IMR-90 (cell line): ENCODE results near the gene THADA. TPM values are rescaled to one million over a fixed set of nuclear protein-coding genes. Genes with fewer than 3 reads are reported as not detected.

Experiments
- ATAC-seq: fragments of 200-7000 bp; cut with Tn5 transposase; 2 replicates; pipeline ENCODE4 v1.9.1; 2020; ENCODE audit warnings: low read depth, mild to moderate bottlenecking, moderate library complexity
- BruUV-seq: library from RNA; stranded (reverse); fragments of 400-500 nt; replicated peaks from 2 replicates; lab custom pipeline; 2021; lab: Mats Ljungman, UMichigan
- CTCF ChIA-PET: fragments of 300-600 bp; formaldehyde crosslinking; extraction: SDS; loops from one replicate; lab custom pipeline; 2021; ENCODE audit warnings: antibody characterized with exemption; lab: Yijun Ruan, JAX
- POLR2A ChIA-PET: fragments of 300-600 bp; sonication (Branson Sonifier 250); formaldehyde crosslinking; loops from one replicate; lab custom pipeline; 2022; ENCODE audit warnings: antibody characterized with exemption; ENCODE audit not compliant: unreplicated experiment; lab: Charles Lee
- DNase-seq: peaks from one replicate; pipeline ENCODE4 v3.0.0; 2013
- H2AFZ ChIP-seq: replicated peaks from 2 replicates; pipeline ENCODE3; 2013; ENCODE audit warnings: low read length, mild to moderate bottlenecking; ENCODE audit not compliant: poor library complexity
- H2AK5ac ChIP-seq: 2 replicates; pipeline ENCODE4 v1.6.1; 2013; ENCODE audit warnings: low read depth, low read length, inconsistent platforms
- H2AK9ac ChIP-seq: replicated peaks from 2 replicates; pipeline ENCODE3; 2013; ENCODE audit warnings: mild to moderate bottlenecking, low read depth, low read length, moderate library complexity; ENCODE audit not compliant: poor library complexity
- H2BK120ac ChIP-seq: 2 replicates; pipeline ENCODE4 v1.6.1; 2013; ENCODE audit warnings: low read depth, low read length, inconsistent platforms
- H2BK15ac ChIP-seq: 3 replicates; pipeline ENCODE4 v1.6.1; 2013; ENCODE audit warnings: low read depth, low read length, inconsistent platforms
- H2BK20ac ChIP-seq: 2 replicates; pipeline ENCODE4 v1.6.1; 2013; ENCODE audit warnings: low read depth, mild to moderate bottlenecking, inconsistent platforms, low read length, moderate library complexity
- H2BK5ac ChIP-seq: 2 replicates; pipeline ENCODE4 v1.6.1; 2013; ENCODE audit warnings: mild to moderate bottlenecking, low read depth, low read length, inconsistent platforms; ENCODE audit not compliant: poor library complexity, severe bottlenecking
- H3K14ac ChIP-seq: replicated peaks from 2 replicates; pipeline ENCODE4 v1.6.1; 2013; ENCODE audit warnings: low read depth, low read length, inconsistent platforms
- H3K18ac ChIP-seq: 2 replicates; pipeline ENCODE4 v1.6.1; 2013; ENCODE audit warnings: low read depth, low read length, control low read depth
- H3K23ac ChIP-seq: 2 replicates; pipeline ENCODE4 v1.6.1; 2013; ENCODE audit warnings: low read depth, low read length, inconsistent platforms
- H3K27ac ChIP-seq: 2 replicates; pipeline ENCODE4 v1.5.1; 2013; ENCODE audit warnings: mild to moderate bottlenecking, control low read depth, low read length; ENCODE audit not compliant: insufficient read depth
- H3K27me3 ChIP-seq: 2 replicates; pipeline ENCODE4 v1.6.1; 2013; ENCODE audit warnings: low read length; ENCODE audit not compliant: control insufficient read depth, insufficient read depth
- H3K36me3 ChIP-seq: 2 replicates; pipeline ENCODE4 v1.6.1; 2013; ENCODE audit warnings: low read length, mixed read lengths; ENCODE audit not compliant: control insufficient read depth, insufficient read depth
- H3K4ac ChIP-seq: 2 replicates; pipeline ENCODE4 v1.6.1; 2013; ENCODE audit warnings: low read depth, low read length, inconsistent platforms
- H3K4me1 ChIP-seq: 2 replicates; pipeline ENCODE4 v1.6.1; 2013; ENCODE audit warnings: low read length, mixed read lengths; ENCODE audit not compliant: control insufficient read depth, insufficient read depth
- H3K4me2 ChIP-seq: 2 replicates; pipeline ENCODE4 v1.6.1; 2013; ENCODE audit warnings: low read depth, mild to moderate bottlenecking, control low read depth, low read length, moderate library complexity
- H3K4me3 ChIP-seq: 2 replicates; pipeline ENCODE4 v1.5.1; 2013; ENCODE audit warnings: low read depth, mild to moderate bottlenecking, control low read depth, low read length, moderate library complexity; ENCODE audit not compliant: insufficient read depth
- H3K56ac ChIP-seq: 2 replicates; pipeline ENCODE4 v1.6.1; 2013; ENCODE audit warnings: low read length, inconsistent platforms; ENCODE audit not compliant: insufficient read depth; ENCODE audit errors: extremely low read depth
- H3K79me1 ChIP-seq, 2 experiments: 2 replicates each; pipeline ENCODE4 v1.6.1; 2013; ENCODE audit warnings: low read length in 2 of 2, inconsistent platforms in 1 of 2, low read depth in 1 of 2
- H3K9ac ChIP-seq: 2 replicates; pipeline ENCODE4 v1.6.1; 2013; ENCODE audit warnings: low read depth, low read length, control low read depth
- H3K9me1 ChIP-seq: 2 replicates; pipeline ENCODE4 v1.6.1; 2013; ENCODE audit warnings: low read length, inconsistent platforms; ENCODE audit not compliant: insufficient read depth
- H3K9me3 ChIP-seq: 2 replicates; pipeline ENCODE4 v1.6.1; 2013; ENCODE audit warnings: low read length; ENCODE audit not compliant: control insufficient read depth, insufficient read depth
- H4K20me1 ChIP-seq: 2 replicates; pipeline ENCODE4 v1.6.1; 2013; ENCODE audit warnings: low read length, inconsistent platforms; ENCODE audit not compliant: insufficient read depth
- H4K5ac ChIP-seq: 2 replicates; pipeline ENCODE4 v1.6.1; 2013; ENCODE audit warnings: mild to moderate bottlenecking, low read depth, low read length, control low read depth
- H4K8ac ChIP-seq, 2 experiments: 2 replicates each; pipeline ENCODE4 v1.6.1; 2013; ENCODE audit warnings: low read depth in 2 of 2, low read length in 2 of 2, control low read depth in 1 of 2, inconsistent platforms in 1 of 2
- H4K91ac ChIP-seq: 2 replicates; pipeline ENCODE4 v1.6.1; 2013; ENCODE audit warnings: low read depth, low read length, inconsistent platforms; ENCODE audit not compliant: insufficient read depth
- BHLHE40 ChIP-seq: fragments of 150-350 bp; IDR thresholded peaks from 2 replicates; pipeline ENCODE4 v1.6.1; 2016; ENCODE audit warnings: mild to moderate bottlenecking, low read depth, low read length
- CEBPB ChIP-seq: IDR thresholded peaks from 2 replicates; pipeline ENCODE4 v1.6.1; 2012; ENCODE audit warnings: low read depth, low read length, improper control_type of control experiment
- CHD1 ChIP-seq: IDR thresholded peaks from 2 replicates; pipeline ENCODE4 v1.6.1; 2012; ENCODE audit warnings: low read depth, low read length, improper control_type of control experiment
- FOS ChIP-seq: fragments of 150-350 bp; IDR thresholded peaks from 2 replicates; pipeline ENCODE4 v1.6.1; 2016; ENCODE audit warnings: low read depth, low read length
- MAFK ChIP-seq: IDR thresholded peaks from 2 replicates; pipeline ENCODE4 v1.6.1; 2012; ENCODE audit warnings: low read depth, low read length, improper control_type of control experiment
- MAZ ChIP-seq: IDR thresholded peaks from 2 replicates; pipeline ENCODE4 v1.6.1; 2012; ENCODE audit warnings: low read depth, mild to moderate bottlenecking, low read length, improper control_type of control experiment, moderate library complexity, borderline replicate concordance
- MXI1 ChIP-seq: IDR thresholded peaks from 2 replicates; pipeline ENCODE4 v1.6.1; 2012; ENCODE audit warnings: low read depth, mild to moderate bottlenecking, low read length, moderate library complexity, borderline replicate concordance
- NFE2L2 ChIP-seq: fragments of 150-350 bp; IDR thresholded peaks from 2 replicates; pipeline ENCODE4 v1.6.1; 2016; ENCODE audit warnings: low read depth, mild to moderate bottlenecking, low read length
- POLR2A ChIP-seq: IDR thresholded peaks from 2 replicates; pipeline ENCODE4 v1.6.1; 2012; ENCODE audit warnings: mild to moderate bottlenecking, low read depth, low read length
- RAD21 ChIP-seq: IDR thresholded peaks from 2 replicates; pipeline ENCODE4 v1.6.1; 2012; ENCODE audit warnings: low read length, improper control_type of control experiment
- RCOR1 ChIP-seq: IDR thresholded peaks from 2 replicates; pipeline ENCODE4 v1.6.1; 2012; ENCODE audit warnings: mild to moderate bottlenecking, low read length, improper control_type of control experiment; ENCODE audit not compliant: insufficient replicate concordance
- RFX5 ChIP-seq: IDR thresholded peaks from 2 replicates; pipeline ENCODE4 v1.8.0; 2012; ENCODE audit warnings: low read depth, mild to moderate bottlenecking, low read length, moderate library complexity
- SMC3 ChIP-seq: fragments of 150-350 bp; IDR thresholded peaks from 2 replicates; pipeline ENCODE4 v1.6.1; 2016; ENCODE audit warnings: low read depth, mild to moderate bottlenecking, antibody characterized with exemption, low read length, moderate library complexity
- WGBS, 2 experiments: methylation state at CpG; one replicate each; pipeline versions ENCODE4 v1.1.5 to v1.1.7; 2013; ENCODE audit warnings: missing lambda C conversion rate in 2 of 2; ENCODE audit not compliant: insufficient read length in 1 of 2; ENCODE audit errors: extremely low coverage in 2 of 2; 5-methylcytosine and 5-hydroxymethylcytosine counted together
- dilution Hi-C: fragments of 300-500 bp; cut with HindIII; formaldehyde crosslinking; loops from one replicate; pipeline ENCODE4 v1.14.3; 2018; ENCODE audit warnings: low sequenced_read_pairs; ENCODE audit not compliant: unreplicated experiment
- in situ Hi-C: fragments of 300-500 bp; cut with MboI; formaldehyde crosslinking; loops from 3 replicates; pipeline ENCODE4 v1.14.3; 2019; ENCODE audit warnings: low sequenced_read_pairs, inconsistent platforms, mixed read lengths
- intact Hi-C: fragments of 100-400 bp; cut with micrococcal nuclease; formaldehyde crosslinking; loops from 2 replicates; pipeline ENCODE4 v1.10.0; 2022
- polyA plus RNA-seq, 3 experiments: library from polyadenylated mRNA; depleted of rRNA; stranded (reverse); fragments of >200 nt; gene quantifications; 2 replicates each; pipeline ENCODE4 v1.2.3, GENCODE V29; 2012; ENCODE audit warnings: low replicate concordance in 1 of 3
- total RNA-seq: library from RNA; depleted of rRNA; stranded (reverse); fragments of >200 nt; gene quantifications from 2 replicates; pipeline ENCODE4 v1.2.3, GENCODE V29; 2012
- TF ChIP-seq, protein P1 (sequence below): fragments of 150-350 bp; IDR thresholded peaks from 2 replicates; pipeline ENCODE4 v1.6.1; 2017; ENCODE audit warnings: mild to moderate bottlenecking, antibody characterized with exemption, low read length, low read depth
- TF ChIP-seq, protein P2 (sequence below): fragments of 150-350 bp; IDR thresholded peaks from 2 replicates; pipeline ENCODE4 v1.6.1; 2016; ENCODE audit warnings: low read depth, mild to moderate bottlenecking, low read length, moderate library complexity, borderline replicate concordance
- TF ChIP-seq, protein P3 (sequence below): conservative IDR thresholded peaks from 2 replicates; pipeline ENCODE4 v1.5.1; 2012; ENCODE audit warnings: mild to moderate bottlenecking, low read depth, low read length, improper control_type of control experiment

Gene THADA
- total and polyA plus RNA-seq, 2 of the 4 experiments (the other 2 are of a cell fraction) = 10.5 to 21.3 TPM

DNA sequence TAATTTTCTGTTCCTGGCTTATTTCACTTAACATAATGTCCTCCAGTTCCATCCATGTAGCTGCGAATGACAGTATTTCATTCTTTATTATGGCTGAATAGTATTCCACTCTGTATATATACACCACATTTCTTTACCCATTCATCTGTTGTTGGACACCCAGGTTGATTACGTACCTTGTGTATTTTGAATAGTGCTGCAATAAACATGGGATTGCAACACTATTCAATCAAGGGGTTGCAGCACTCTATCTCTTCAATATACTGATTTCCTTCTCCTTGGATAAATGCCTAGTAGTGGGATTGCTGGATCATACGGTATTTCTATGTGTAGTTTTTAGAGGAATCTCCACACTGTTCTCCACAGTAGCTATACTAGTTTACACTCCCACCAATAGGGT lies 61.3 kb downstream of the THADA start:
- DNase-seq (no peak), ATAC-seq (no peak)
- no peak overlapping the region for H2BK5ac ChIP-seq
- POLR2A ChIA-PET = no interaction called here
- no peaks in the 10 kb centered on the region for H3K9me3 ChIP-seq
- no peak overlapping the region for H3K4me2 ChIP-seq
- no peak overlapping the region for H3K27ac ChIP-seq
- H3K23ac ChIP-seq = no peak overlapping the region
- no TSS peak for BruUV-seq
- CTCF ChIA-PET = no interaction called here
- H2AK9ac ChIP-seq = no peak overlapping the region
- no peak overlapping the region for H4K8ac ChIP-seq
- H3K4ac ChIP-seq = no peak overlapping the region
- TF ChIP-seq MAFK = no peak
- TF ChIP-seq MAZ = no peak
- no peak for TF ChIP-seq RAD21
- TF ChIP-seq FOS = no peak
- TF ChIP-seq NFE2L2 = no peak
- TF ChIP-seq, protein P1, sequence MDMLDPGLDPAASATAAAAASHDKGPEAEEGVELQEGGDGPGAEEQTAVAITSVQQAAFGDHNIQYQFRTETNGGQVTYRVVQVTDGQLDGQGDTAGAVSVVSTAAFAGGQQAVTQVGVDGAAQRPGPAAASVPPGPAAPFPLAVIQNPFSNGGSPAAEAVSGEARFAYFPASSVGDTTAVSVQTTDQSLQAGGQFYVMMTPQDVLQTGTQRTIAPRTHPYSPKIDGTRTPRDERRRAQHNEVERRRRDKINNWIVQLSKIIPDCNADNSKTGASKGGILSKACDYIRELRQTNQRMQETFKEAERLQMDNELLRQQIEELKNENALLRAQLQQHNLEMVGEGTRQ = no peak
- TF ChIP-seq, protein P2, sequence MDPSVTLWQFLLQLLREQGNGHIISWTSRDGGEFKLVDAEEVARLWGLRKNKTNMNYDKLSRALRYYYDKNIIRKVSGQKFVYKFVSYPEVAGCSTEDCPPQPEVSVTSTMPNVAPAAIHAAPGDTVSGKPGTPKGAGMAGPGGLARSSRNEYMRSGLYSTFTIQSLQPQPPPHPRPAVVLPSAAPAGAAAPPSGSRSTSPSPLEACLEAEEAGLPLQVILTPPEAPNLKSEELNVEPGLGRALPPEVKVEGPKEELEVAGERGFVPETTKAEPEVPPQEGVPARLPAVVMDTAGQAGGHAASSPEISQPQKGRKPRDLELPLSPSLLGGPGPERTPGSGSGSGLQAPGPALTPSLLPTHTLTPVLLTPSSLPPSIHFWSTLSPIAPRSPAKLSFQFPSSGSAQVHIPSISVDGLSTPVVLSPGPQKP = no peak
- TF ChIP-seq POLR2A = no peak
- no peak for TF ChIP-seq RFX5
- TF ChIP-seq CEBPB = no peak
- TF ChIP-seq, protein P3, sequence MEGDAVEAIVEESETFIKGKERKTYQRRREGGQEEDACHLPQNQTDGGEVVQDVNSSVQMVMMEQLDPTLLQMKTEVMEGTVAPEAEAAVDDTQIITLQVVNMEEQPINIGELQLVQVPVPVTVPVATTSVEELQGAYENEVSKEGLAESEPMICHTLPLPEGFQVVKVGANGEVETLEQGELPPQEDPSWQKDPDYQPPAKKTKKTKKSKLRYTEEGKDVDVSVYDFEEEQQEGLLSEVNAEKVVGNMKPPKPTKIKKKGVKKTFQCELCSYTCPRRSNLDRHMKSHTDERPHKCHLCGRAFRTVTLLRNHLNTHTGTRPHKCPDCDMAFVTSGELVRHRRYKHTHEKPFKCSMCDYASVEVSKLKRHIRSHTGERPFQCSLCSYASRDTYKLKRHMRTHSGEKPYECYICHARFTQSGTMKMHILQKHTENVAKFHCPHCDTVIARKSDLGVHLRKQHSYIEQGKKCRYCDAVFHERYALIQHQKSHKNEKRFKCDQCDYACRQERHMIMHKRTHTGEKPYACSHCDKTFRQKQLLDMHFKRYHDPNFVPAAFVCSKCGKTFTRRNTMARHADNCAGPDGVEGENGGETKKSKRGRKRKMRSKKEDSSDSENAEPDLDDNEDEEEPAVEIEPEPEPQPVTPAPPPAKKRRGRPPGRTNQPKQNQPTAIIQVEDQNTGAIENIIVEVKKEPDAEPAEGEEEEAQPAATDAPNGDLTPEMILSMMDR = no peak
- TF ChIP-seq MXI1 = no peak
- no peak for TF ChIP-seq BHLHE40
- TF ChIP-seq SMC3 = no peak
- no peak for TF ChIP-seq CHD1
- TF ChIP-seq RCOR1 = no peak
- no peak overlapping the region for H2BK20ac ChIP-seq
- H2AFZ ChIP-seq = no peak overlapping the region
- H3K14ac ChIP-seq = no peak overlapping the region
- no peak overlapping the region for H3K9ac ChIP-seq
- no peak overlapping the region for H3K18ac ChIP-seq
- H2AK5ac ChIP-seq = no peak overlapping the region
- in situ Hi-C loops (no loop called here), intact Hi-C loops (no loop called here), dilution Hi-C loops (no loop called here)
- no peak overlapping the region for H4K91ac ChIP-seq
- H4K20me1 ChIP-seq = no peaks in the 10 kb centered on the region
- no peaks in the 10 kb centered on the region for H3K36me3 ChIP-seq
- H3K27me3 ChIP-seq = no peaks in the 10 kb centered on the region
- H3K4me1 ChIP-seq = peaks cover 7% of the 10 kb centered on the region
- H3K56ac ChIP-seq = no peak overlapping the region
- H2BK120ac ChIP-seq = no peak overlapping the region
- no peak overlapping the region for H2BK15ac ChIP-seq
- WGBS, 2 experiments = no CpG with 5 or more reads among the region's 3 CpGs
- H3K79me1 ChIP-seq = peaks cover 0 to 5% of the 10 kb centered on the region in 2 experiments; a peak in 1 of 4 replicates
- H3K9me1 ChIP-seq = peaks cover 2% of the 10 kb centered on the region; the same call in 1 of the 2 replicates
- H4K5ac ChIP-seq = no peak overlapping the region
- no peak overlapping the region for H3K4me3 ChIP-seq
